Thyroid gland (tissue), 4 donors: ENCODE data around the gene MCF2L.

Experiments
- CTCF ChIP-seq, 6 experiments: fragments of 200-600 bp in 3 of 6; fragments of 450-650 bp in 3 of 6; sonication (generic) in 3 of 6; IDR thresholded peaks; one replicate each; pipeline ENCODE4 v1.5.1; 2016 to 2019; ENCODE audit warnings: antibody characterized with exemption in 6 of 6, mild to moderate bottlenecking in 2 of 6, inconsistent platforms in 1 of 6, moderate library complexity in 1 of 6
- POLR2A ChIP-seq, 2 donors: fragments of 450-650 bp; IDR thresholded peaks; one replicate each; pipeline ENCODE4 v1.6.1; 2017; ENCODE audit warnings: antibody characterized with exemption in 2 of 2, mild to moderate bottlenecking in 2 of 2, moderate library complexity in 1 of 2

DNA sequence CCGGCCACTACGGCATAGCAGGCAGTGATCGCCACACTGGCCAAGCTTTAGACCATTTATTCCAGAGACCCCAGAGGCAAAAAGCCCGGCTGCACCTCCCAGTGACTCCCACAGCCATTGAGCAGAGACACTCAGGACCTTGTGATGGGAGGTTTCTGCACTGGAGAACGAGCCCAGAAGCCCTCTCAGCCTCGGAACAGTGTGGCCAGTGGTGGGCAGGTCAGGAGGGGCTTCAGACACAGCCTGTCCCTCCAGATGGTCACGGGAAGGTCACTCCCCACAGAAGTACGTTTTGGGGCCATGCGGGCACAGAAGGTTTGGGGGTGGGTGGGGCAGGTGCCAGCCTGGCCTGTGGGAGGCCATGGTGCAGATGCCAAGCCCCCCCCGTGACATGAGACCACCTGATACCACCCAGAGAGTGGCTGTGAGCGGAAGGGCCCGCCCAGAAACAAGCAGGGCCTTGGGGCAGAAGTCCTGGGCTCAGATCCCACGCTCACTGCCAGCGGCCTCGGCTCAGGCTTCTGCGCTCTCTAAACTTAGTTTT is 153.0 kb downstream of the MCF2L start:
- TF ChIP-seq CTCF (IDR thresholded peaks at IDR 0.05) (no peak), POLR2A (IDR thresholded peaks at IDR 0.05) (no peak)
